Measurements from ENCODE around the gene ENGASE. TPM values are rescaled to one million over a fixed set of nuclear protein-coding genes. Genes with fewer than 3 reads are reported as not detected.

ENGASE gene
- total and polyA plus RNA-seq, 2 of the 8 experiments (the other 6 are each of a cell fraction or from before 2014, with no cell fraction given), result 9.3 to 36.1 TPM

- no peak for TF ChIP-seq CBX5 (IDR thresholded peaks at IDR 0.05; ENCODE audit: low read depth, low read length)
- TF ChIP-seq YY1 (IDR thresholded peaks at IDR 0.05; ENCODE audit: low read depth, low read length), result no peak
Observed at GRCh38 chr17:79091226-79091670, 16.6 kb downstream of the ENGASE start (continued).
